Calu3 (cell line): ENCODE measurements around the gene FLOT2. TPM values are rescaled to one million over a fixed set of nuclear protein-coding genes. Genes with fewer than 3 reads are reported as not detected.
"Not testable (repeated sequence)": the region's sequence is repeated elsewhere in the genome, so short reads cannot be mapped to it uniquely, and the experiment has no call there.

ENCODE experiments used
- BruUV-seq: library from RNA; stranded (reverse); fragments of 400-500 nt; replicated peaks from 2 replicates; lab custom pipeline; 2021; lab: Mats Ljungman, UMichigan
- CTCF ChIA-PET: fragments of 300-600 bp; sonication (Branson Sonifier 250); formaldehyde crosslinking; loops from one replicate; lab custom pipeline; 2022; ENCODE audit warnings: antibody characterized with exemption; lab: Charles Lee
- DNase-seq: peaks from one replicate; pipeline ENCODE4 v3.0.0; 2022
- H3K27ac Mint-ChIP-seq: one replicate; pipeline ENCODE4 v1.8.0; 2022; ENCODE audit warnings: mixed read lengths; ENCODE audit not compliant: unreplicated experiment
- H3K27me3 Mint-ChIP-seq: one replicate; pipeline ENCODE4 v1.8.0; 2022; ENCODE audit warnings: mixed read lengths; ENCODE audit not compliant: unreplicated experiment
- H3K36me3 Mint-ChIP-seq: one replicate; pipeline ENCODE4 v1.8.0; 2022; ENCODE audit warnings: mild to moderate bottlenecking, moderate library complexity, mixed read lengths; ENCODE audit not compliant: insufficient read depth, unreplicated experiment
- H3K4me1 Mint-ChIP-seq: one replicate; pipeline ENCODE4 v1.8.0; 2022; ENCODE audit warnings: mild to moderate bottlenecking, low read depth, mixed read lengths; ENCODE audit not compliant: unreplicated experiment
- H3K4me3 Mint-ChIP-seq: one replicate; pipeline ENCODE4 v1.8.0; 2022; ENCODE audit warnings: mild to moderate bottlenecking, low read depth, moderate library complexity, mixed read lengths; ENCODE audit not compliant: unreplicated experiment
- H3K9me3 Mint-ChIP-seq: one replicate; pipeline ENCODE4 v1.8.0; 2022; ENCODE audit warnings: low read depth, mixed read lengths; ENCODE audit not compliant: unreplicated experiment
- intact Hi-C: fragments of 100-400 bp; cut with micrococcal nuclease; formaldehyde crosslinking; loops from one replicate; pipeline ENCODE4 v1.10.0; 2022; ENCODE audit not compliant: unreplicated experiment
- total RNA-seq: library from RNA; stranded (reverse); gene quantifications from 2 replicates; pipeline ENCODE4 v1.2.3, GENCODE V29; 2022
- TF ChIP-seq, protein P1 (sequence below): fragments of 200-600 bp; IDR thresholded peaks from one replicate; pipeline ENCODE4 v1.8.0; 2022; ENCODE audit warnings: antibody characterized with exemption; ENCODE audit not compliant: unreplicated experiment

The FLOT2 gene
- total RNA-seq, 1 experiment from 2014 or later = 152 TPM

DNA sequence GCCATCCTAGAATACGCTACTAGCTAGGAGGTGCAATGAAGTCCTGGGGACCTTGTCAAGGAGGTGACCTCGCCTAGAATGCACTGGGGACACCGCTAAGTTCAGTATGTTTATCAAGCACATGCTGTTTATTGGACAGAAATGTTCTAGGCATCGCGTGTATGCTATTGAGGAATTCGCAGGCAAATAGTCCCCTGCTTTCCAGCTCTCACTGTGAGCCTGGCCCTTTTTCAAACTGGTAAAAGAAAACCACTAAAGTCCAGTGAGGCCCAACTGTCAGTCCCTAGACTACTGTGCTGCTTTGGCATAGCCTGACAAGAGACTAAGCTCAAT, 53.8 kb downstream of the FLOT2 start:
- CTCF ChIA-PET = no interaction called here
- H3K9me3 Mint-ChIP-seq = no peaks in the 10 kb centered on the region
- no peaks in the 10 kb centered on the region for H3K4me1 Mint-ChIP-seq
- no peak for DNase-seq
- peak overlapping the region; percentile 99 for H3K4me3 Mint-ChIP-seq
- no TSS peak for BruUV-seq
- no peak overlapping the region for H3K27ac Mint-ChIP-seq
- intact Hi-C loops = no loop called here
- H3K27me3 Mint-ChIP-seq = no peaks in the 10 kb centered on the region
- TF ChIP-seq, protein P1, sequence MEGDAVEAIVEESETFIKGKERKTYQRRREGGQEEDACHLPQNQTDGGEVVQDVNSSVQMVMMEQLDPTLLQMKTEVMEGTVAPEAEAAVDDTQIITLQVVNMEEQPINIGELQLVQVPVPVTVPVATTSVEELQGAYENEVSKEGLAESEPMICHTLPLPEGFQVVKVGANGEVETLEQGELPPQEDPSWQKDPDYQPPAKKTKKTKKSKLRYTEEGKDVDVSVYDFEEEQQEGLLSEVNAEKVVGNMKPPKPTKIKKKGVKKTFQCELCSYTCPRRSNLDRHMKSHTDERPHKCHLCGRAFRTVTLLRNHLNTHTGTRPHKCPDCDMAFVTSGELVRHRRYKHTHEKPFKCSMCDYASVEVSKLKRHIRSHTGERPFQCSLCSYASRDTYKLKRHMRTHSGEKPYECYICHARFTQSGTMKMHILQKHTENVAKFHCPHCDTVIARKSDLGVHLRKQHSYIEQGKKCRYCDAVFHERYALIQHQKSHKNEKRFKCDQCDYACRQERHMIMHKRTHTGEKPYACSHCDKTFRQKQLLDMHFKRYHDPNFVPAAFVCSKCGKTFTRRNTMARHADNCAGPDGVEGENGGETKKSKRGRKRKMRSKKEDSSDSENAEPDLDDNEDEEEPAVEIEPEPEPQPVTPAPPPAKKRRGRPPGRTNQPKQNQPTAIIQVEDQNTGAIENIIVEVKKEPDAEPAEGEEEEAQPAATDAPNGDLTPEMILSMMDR = no peak
- peaks cover 15% of the 10 kb centered on the region for H3K36me3 Mint-ChIP-seq

DNA sequence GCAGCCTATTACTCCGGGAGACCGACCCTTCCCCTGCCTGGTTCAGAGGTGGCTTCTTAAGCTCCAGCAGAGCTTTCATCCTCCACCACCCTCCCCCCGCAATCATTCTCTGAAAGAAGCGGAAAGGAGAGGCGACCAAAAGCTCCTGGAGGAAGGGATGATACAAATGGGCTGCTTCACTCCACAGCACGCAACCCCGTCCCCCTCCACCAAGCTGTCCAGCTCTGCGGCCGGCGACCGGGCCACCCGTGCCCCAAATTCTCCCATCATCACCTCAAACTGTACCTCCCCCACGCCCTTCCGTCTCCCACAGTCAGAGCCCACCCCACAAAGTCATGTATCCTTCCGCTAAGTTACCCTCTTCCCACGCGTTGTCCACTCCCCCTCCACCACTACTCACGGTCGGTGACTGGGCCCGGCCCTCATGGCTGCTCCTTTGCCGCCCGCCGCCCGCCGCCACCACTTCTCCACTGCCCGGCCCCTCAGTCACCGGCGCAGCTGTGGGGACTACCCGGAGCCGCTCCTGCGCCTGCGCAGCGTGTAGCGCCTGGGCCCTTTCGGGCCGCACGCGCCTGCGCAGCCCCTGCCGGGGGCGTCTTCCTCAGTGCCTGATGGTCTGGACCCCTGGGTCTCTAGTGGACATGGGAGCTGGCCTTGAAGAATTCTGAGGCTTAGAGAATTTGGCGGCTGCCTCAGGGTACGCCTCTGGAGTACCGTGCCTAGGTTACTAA, 55.1 kb downstream of the FLOT2 start, which contains the start of gene FAM222B:
TSS of gene FAM222B (minus strand) at position 509 of the 731 bp plus-strand sequence. CDS start 76,123 bp downstream, outside the sequence.
- Mint-ChIP-seq H3K4me1 (no peaks in the 10 kb centered on the region), H3K27me3 (no peaks in the 10 kb centered on the region), H3K4me3 (peak within 1 kb of the TSS; percentile 99), H3K27ac (peak within 1 kb of the TSS; percentile 84), H3K36me3 (peaks cover 15% of the 10 kb centered on the region), H3K9me3 (no peaks in the 10 kb centered on the region)
- BruUV-seq = no TSS peak
- CTCF ChIA-PET = interaction anchor here (0.7 to 2.2 kb wide), 6 partner anchors 14 to 116 kb away, joined by 3 to 11 read pairs (median 5); no protein-coding TSS in a partner anchor
- DNase-seq = peak; percentile 91
- TF ChIP-seq, protein P1 = no peak
- intact Hi-C loops = no loop called here

DNA sequence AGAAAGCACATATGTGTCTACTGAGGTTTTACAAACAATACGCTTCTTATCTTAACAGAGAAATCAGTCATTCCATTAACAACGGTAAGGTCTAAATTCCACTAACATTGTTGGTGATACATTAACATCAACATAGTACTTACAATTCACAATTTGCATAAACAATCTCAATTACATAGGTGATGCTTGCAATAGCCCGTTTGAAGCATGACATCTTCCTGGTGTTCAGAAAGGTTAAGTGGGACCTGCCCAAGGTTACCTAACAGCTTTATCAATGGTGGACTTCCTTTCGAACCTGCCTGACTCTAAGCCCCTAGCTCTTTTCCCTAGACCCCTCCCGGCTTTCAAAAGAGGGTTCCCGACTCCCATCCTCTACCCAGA, 55.6 kb downstream of the FLOT2 start:
- CTCF ChIA-PET = interaction anchor here (0.7 to 2.2 kb wide), 7 partner anchors 10 to 115 kb away, joined by 3 to 11 read pairs (median 5); no protein-coding TSS in a partner anchor
- BruUV-seq = TSS peak; percentile 65
- no peak for DNase-seq
- H3K27me3 Mint-ChIP-seq = no peaks in the 10 kb centered on the region
- intact Hi-C loops = no loop called here
- H3K4me1 Mint-ChIP-seq = no peaks in the 10 kb centered on the region
- peaks cover 15% of the 10 kb centered on the region for H3K36me3 Mint-ChIP-seq
- peak overlapping the region; percentile 99 for H3K4me3 Mint-ChIP-seq
- H3K9me3 Mint-ChIP-seq = no peaks in the 10 kb centered on the region
- TF ChIP-seq, protein P1 = no peak
- H3K27ac Mint-ChIP-seq = peak overlapping the region; percentile 84

DNA sequence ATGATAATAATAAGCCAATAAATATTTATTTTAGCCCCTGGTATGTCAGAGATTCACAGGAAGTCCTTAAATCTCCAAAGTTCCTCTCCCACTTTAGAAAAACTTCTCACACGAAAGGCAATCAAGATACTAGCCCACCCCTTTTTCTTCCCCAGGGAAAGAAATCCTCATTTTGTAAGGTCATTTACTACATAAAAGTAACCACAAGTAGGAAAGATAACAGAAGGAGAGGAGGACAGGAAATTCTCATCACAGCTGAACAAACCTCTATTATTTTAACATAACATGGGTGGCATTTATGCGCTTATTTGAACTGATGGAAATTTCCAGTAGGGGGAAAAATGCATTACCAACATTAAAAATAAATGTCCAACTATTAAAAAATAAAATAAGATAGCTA, 58.3 kb downstream of the FLOT2 start:
- H3K9me3 Mint-ChIP-seq = no peaks in the 10 kb centered on the region
- intact Hi-C loops = no loop called here
- TF ChIP-seq, protein P1 = no peak
- peaks cover 15% of the 10 kb centered on the region for H3K36me3 Mint-ChIP-seq
- no peak overlapping the region for H3K4me3 Mint-ChIP-seq
- DNase-seq = no peak
- CTCF ChIA-PET = no interaction called here
- no peak overlapping the region for H3K27ac Mint-ChIP-seq
- H3K27me3 Mint-ChIP-seq = no peaks in the 10 kb centered on the region
- H3K4me1 Mint-ChIP-seq = no peaks in the 10 kb centered on the region
- no TSS peak for BruUV-seq

DNA sequence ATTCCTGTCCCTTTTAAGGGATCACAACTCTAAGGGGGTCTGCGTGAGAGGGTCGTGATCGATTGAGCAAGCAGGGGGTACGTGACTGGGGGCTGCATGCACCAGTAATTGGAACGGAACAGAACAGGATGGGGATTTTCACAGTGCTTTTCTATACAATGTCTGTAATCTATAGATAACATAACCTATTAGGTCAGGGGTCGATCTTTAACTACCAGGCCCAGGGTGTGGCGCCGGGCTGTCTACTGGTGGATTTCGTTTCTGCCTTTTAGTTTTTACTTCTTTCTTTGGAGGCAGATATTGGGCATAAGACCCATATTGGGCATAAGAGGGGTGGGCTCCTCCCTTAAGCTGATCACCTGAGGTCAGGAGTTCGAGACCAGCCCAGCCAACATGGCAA, 61.0 kb downstream of the FLOT2 start:
- intact Hi-C loops, H3K4me1 Mint-ChIP-seq, H3K36me3 Mint-ChIP-seq, H3K27me3 Mint-ChIP-seq, CTCF ChIA-PET, H3K27ac Mint-ChIP-seq, H3K4me3 Mint-ChIP-seq, BruUV-seq, H3K9me3 Mint-ChIP-seq, DNase-seq: not testable (repeated sequence)
